AG10803 (cell line): Measurements from ENCODE around the gene COASY.
"Not testable (repeated sequence)": the region's sequence is repeated elsewhere in the genome, so short reads cannot be mapped to it uniquely, and the experiment has no call there.

ENCODE experiments used
- DNase-seq: peaks from one replicate; pipeline ENCODE4 v3.0.0; 2010; ENCODE audit warnings: low read depth
- H3K4me3 ChIP-seq: 2 replicates; pipeline ENCODE4 v1.5.1; 2011; ENCODE audit warnings: mild to moderate bottlenecking, low read length, control low read depth
- CTCF ChIP-seq: conservative IDR thresholded peaks from 2 replicates; pipeline ENCODE4 v1.5.1; 2011; ENCODE audit warnings: mild to moderate bottlenecking, low read length, control low read depth, inconsistent platforms

COASY gene

GRCh38 chr17:42608305-42609181 lies 46.6 kb downstream of the COASY start:
- H3K4me3 ChIP-seq, result peak overlapping the region; percentile 97
- no peak; the same call in 1 of the 2 replicates for TF ChIP-seq CTCF
- no peak for DNase-seq

- H3K4me3 ChIP-seq, result peak within 1 kb of the TSS; percentile 97
- peak; percentile 99 for DNase-seq
- TF ChIP-seq CTCF, result peak; percentile 42; the same call in 1 of the 2 replicates
Observed at GRCh38 chr17:42609182-42609813, 47.4 kb downstream of the COASY start, which contains the start of the genes RETREG3 and TUBG1. Gene RETREG3 (minus strand): TSS chr17:42609374. CDS start chr17:42609324, 50 bp downstream. Gene TUBG1 (plus strand): TSS chr17:42609683. CDS start chr17:42609738, 55 bp downstream.

- peak overlapping the region; percentile 90 for H3K4me3 ChIP-seq
- not testable (repeated sequence) for DNase-seq
Observed at GRCh38 chr17:42609814-42610801, 48.2 kb downstream of the COASY start.

GRCh38 chr17:42612013-42612412 lies 50.1 kb downstream of the COASY start:
- DNase-seq, result no peak
- H3K4me3 ChIP-seq, result no peak overlapping the region
- TF ChIP-seq CTCF, result no peak

- no peak for TF ChIP-seq CTCF
- DNase-seq, result no peak
- no peak overlapping the region for H3K4me3 ChIP-seq
Observed at GRCh38 chr17:42613699-42614295, 51.8 kb downstream of the COASY start.
